ENCODE results near the gene EVI5.

GRCh38 chr1:92511541-92511940 is 273.4 kb downstream of the EVI5 start:
- TF ChIP-seq CTCF (IDR thresholded peaks at IDR 0.05) = no peak
- TF ChIP-seq EZH2 (IDR thresholded peaks at IDR 0.05) = no peak
- no peak for TF ChIP-seq EZH2phosphoT487 (IDR thresholded peaks at IDR 0.05)

Measured in neural progenitor cell (in vitro differentiated cells).